Erythroblast (primary cell): ENCODE data around the gene COQ8B.
"Not testable (repeated sequence)": the region's sequence is repeated elsewhere in the genome, so short reads cannot be mapped to it uniquely, and the experiment has no call there.

Experiments used
- DNase-seq, 2 experiments: peaks; one replicate each; lab custom pipeline; 2025; lab: John Stamatoyannopoulos, UW
- GATA1 ChIP-seq: IDR thresholded peaks from 2 replicates; pipeline ENCODE4 v1.6.1; 2011; ENCODE audit warnings: low read depth, mild to moderate bottlenecking, control low read depth, low read length, moderate library complexity
- POLR2A ChIP-seq: IDR thresholded peaks from 2 replicates; pipeline ENCODE4 v1.6.1; 2011; ENCODE audit warnings: mild to moderate bottlenecking, low read length

Gene COQ8B

DNA sequence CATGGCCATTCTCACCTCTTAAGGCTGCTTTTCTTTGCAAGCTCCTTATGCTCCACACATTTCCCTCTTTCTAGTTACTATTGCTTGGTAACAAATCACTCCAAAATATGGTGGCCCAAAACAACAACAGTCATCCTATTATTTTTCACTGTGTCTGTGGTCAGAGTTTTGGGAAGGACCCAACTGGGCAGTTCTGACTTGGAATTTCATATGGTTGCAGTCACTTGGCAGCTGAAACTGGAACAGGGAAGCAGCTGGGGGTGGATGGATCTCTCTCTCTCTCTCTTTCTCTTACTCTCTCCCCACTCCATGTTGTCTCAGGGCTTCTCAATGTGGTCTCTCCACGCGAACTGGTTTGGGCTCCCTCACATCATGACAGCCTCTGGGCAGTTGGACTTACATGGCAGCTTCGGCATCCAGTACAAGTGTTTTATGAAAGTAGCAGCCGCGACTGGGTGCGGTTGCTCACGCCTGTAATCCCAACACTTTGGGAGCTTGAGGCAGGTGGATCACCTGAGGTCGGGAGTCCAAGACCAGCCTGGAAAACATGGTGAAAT, 65.9 kb downstream of the COQ8B start:
- DNase-seq: no peak
- TF ChIP-seq GATA1 (no peak), POLR2A (no peak)

GRCh38 chr19:40649903-40650675, 66.6 kb downstream of the COQ8B start:
- DNase-seq: not testable (repeated sequence)

- DNase-seq: no peak
- no peak for TF ChIP-seq POLR2A
- TF ChIP-seq GATA1: no peak
Observed at GRCh38 chr19:40646743-40647254, 69.9 kb downstream of the COQ8B start.

DNA sequence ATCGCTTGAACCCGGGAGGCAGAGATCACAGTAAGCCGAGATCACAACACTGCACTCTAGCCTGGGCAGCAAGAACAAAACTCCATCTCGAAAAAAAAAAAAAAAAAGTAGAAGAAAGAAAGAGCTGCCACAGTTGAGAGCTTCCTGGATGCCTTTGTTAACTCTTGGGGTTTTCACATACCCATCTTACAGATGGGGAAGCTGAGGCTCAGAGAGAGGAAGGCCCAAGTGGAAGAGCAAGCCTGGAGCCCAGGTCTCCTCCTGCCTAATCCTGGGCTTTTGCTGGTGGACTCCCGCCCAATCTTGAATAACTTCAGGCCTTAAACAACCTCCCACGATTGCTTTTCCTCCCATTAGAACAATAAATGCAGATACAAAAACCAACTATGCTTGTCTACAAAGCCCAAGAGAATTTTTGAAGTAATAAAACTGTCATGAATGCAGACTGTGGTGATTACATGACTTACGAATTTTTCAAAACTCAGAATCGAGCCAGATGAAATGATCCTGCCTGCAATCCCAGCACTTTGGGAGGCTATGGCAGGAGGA, 73.9 kb downstream of the COQ8B start:
- no peak for TF ChIP-seq POLR2A
- TF ChIP-seq GATA1: no peak
- no peak for DNase-seq

- no peak for TF ChIP-seq GATA1
- TF ChIP-seq POLR2A: no peak
- DNase-seq: no peak
Observed at GRCh38 chr19:40642051-40642706, 74.5 kb downstream of the COQ8B start.
